Mesenchymal stem cell (in vitro differentiated cells and primary cell): ENCODE data around the gene MYEF2.
A peak's percentile ranks its signal among the peaks of the same experiment; 100 is the strongest.

Source experiments
- DNase-seq: peaks from one replicate; pipeline ENCODE4 v3.0.0-alpha.2; 2013
- H2AFZ ChIP-seq: one replicate; pipeline ENCODE4 v1.6.1; 2013; ENCODE audit warnings: low read depth, mild to moderate bottlenecking, control low read depth, inconsistent platforms, low read length, moderate library complexity
- H2AK5ac ChIP-seq: 2 replicates; pipeline ENCODE4 v1.6.1; 2013; ENCODE audit warnings: low read length, moderate library complexity, mild to moderate bottlenecking, inconsistent platforms; ENCODE audit not compliant: severe bottlenecking
- H2BK120ac ChIP-seq: one replicate; pipeline ENCODE4 v1.6.1; 2013; ENCODE audit warnings: low read depth, mild to moderate bottlenecking, inconsistent platforms, low read length, moderate library complexity
- H2BK12ac ChIP-seq, 2 experiments: one replicate each; pipeline ENCODE4 v1.6.1; 2013; ENCODE audit warnings: inconsistent platforms in 2 of 2, low read length in 2 of 2, mild to moderate bottlenecking in 2 of 2, moderate library complexity in 2 of 2, control low read depth in 1 of 2
- H2BK15ac ChIP-seq: one replicate; pipeline ENCODE4 v1.6.1; 2013; ENCODE audit warnings: mild to moderate bottlenecking, low read depth, inconsistent platforms; ENCODE audit not compliant: poor library complexity, severe bottlenecking
- H2BK5ac ChIP-seq: 2 replicates; pipeline ENCODE4 v1.6.1; 2013; ENCODE audit warnings: low read depth, mild to moderate bottlenecking, low read length, control low read depth, inconsistent platforms; ENCODE audit not compliant: poor library complexity, severe bottlenecking
- H3K14ac ChIP-seq, 2 experiments: one replicate each; pipeline ENCODE4 v1.6.1; 2013; ENCODE audit warnings: inconsistent platforms in 2 of 2, low read length in 2 of 2, control low read depth in 1 of 2, mild to moderate bottlenecking in 1 of 2, moderate library complexity in 1 of 2
- H3K18ac ChIP-seq, 2 experiments: one replicate each; pipeline ENCODE4 v1.6.1; 2013; ENCODE audit warnings: inconsistent platforms in 2 of 2, low read length in 2 of 2, control low read depth in 1 of 2, low read depth in 1 of 2, mild to moderate bottlenecking in 1 of 2
- H3K23ac ChIP-seq, 2 experiments: one replicate each; pipeline ENCODE4 v1.6.1; 2013; ENCODE audit warnings: inconsistent platforms in 2 of 2, low read length in 2 of 2, mild to moderate bottlenecking in 2 of 2, moderate library complexity in 2 of 2, control low read depth in 1 of 2
- H3K27ac ChIP-seq: 2 replicates; pipeline ENCODE4 v1.5.1; 2013; ENCODE audit warnings: mild to moderate bottlenecking, moderate library complexity, low read length, control low read depth, inconsistent platforms; ENCODE audit not compliant: poor library complexity, severe bottlenecking
- H3K27me3 ChIP-seq, 2 experiments: 2 replicates each; pipeline versions ENCODE4 v1.6.1 to v1.7.0; 2013; ENCODE audit warnings: low read length in 2 of 2, mild to moderate bottlenecking in 2 of 2, moderate library complexity in 2 of 2, control low read depth in 1 of 2, inconsistent platforms in 1 of 2; ENCODE audit not compliant: control insufficient read depth in 1 of 2, insufficient read depth in 1 of 2
- H3K36me3 ChIP-seq, 2 experiments: 2 replicates each; pipeline versions ENCODE4 v1.6.1 to v1.7.0; 2013; ENCODE audit warnings: low read length in 2 of 2, control low read depth in 1 of 2, inconsistent platforms in 1 of 2, low read depth in 1 of 2, mild to moderate bottlenecking in 1 of 2; ENCODE audit not compliant: insufficient read depth in 2 of 2, control insufficient read depth in 1 of 2
- H3K4ac ChIP-seq, 2 experiments: one replicate each; pipeline ENCODE4 v1.6.1; 2013; ENCODE audit warnings: inconsistent platforms in 2 of 2, low read length in 2 of 2, mild to moderate bottlenecking in 2 of 2, moderate library complexity in 2 of 2, control low read depth in 1 of 2, low read depth in 1 of 2
- H3K4me1 ChIP-seq: 2 replicates; pipeline ENCODE4 v1.6.1; 2013; ENCODE audit warnings: low read depth, low read length, control low read depth; ENCODE audit not compliant: control insufficient read depth, insufficient read depth
- H3K4me2 ChIP-seq: 2 replicates; pipeline ENCODE4 v1.6.1; 2013; ENCODE audit warnings: low read length, mild to moderate bottlenecking, inconsistent platforms; ENCODE audit not compliant: poor library complexity, severe bottlenecking
- H3K4me3 ChIP-seq, 2 experiments: 2 replicates each; pipeline versions ENCODE4 v1.5.1 to v1.7.0; 2013; ENCODE audit warnings: low read length in 2 of 2, mild to moderate bottlenecking in 2 of 2, control low read depth in 1 of 2, low read depth in 1 of 2; ENCODE audit not compliant: insufficient read depth in 1 of 2
- H3K79me1 ChIP-seq: replicated peaks from 2 replicates; pipeline ENCODE4 v1.6.1; 2013; ENCODE audit warnings: mild to moderate bottlenecking, control low read depth, low read length, inconsistent platforms; ENCODE audit not compliant: poor library complexity, severe bottlenecking
- H3K9ac ChIP-seq: 2 replicates; pipeline ENCODE4 v1.7.0; 2013; ENCODE audit warnings: mild to moderate bottlenecking, low read length, moderate library complexity
- H3K9me3 ChIP-seq: 2 replicates; pipeline ENCODE4 v1.7.0; 2013; ENCODE audit warnings: mild to moderate bottlenecking, low read length; ENCODE audit not compliant: control insufficient read depth
- H4K8ac ChIP-seq: one replicate; pipeline ENCODE4 v1.6.1; 2013; ENCODE audit warnings: inconsistent platforms, mild to moderate bottlenecking, low read length, moderate library complexity
- H4K91ac ChIP-seq: one replicate; pipeline ENCODE4 v1.6.1; 2013; ENCODE audit warnings: mild to moderate bottlenecking, low read length, inconsistent platforms
- WGBS: methylation state at CpG from one replicate; pipeline ENCODE4 v1.1.7; 2013; ENCODE audit warnings: mixed read lengths; 5-methylcytosine and 5-hydroxymethylcytosine counted together

Gene MYEF2

GRCh38 chr15:48089702-48090101, 88.4 kb downstream of the MYEF2 start:
- no peaks in the 10 kb centered on the region for H3K9me3 ChIP-seq
- no peak overlapping the region for H3K4me2 ChIP-seq
- H2AFZ ChIP-seq = no peak overlapping the region
- peaks cover 0 to 49% of the 10 kb centered on the region in 2 experiments for H3K27me3 ChIP-seq
- 85% methylated on average over 6 of the region's 6 CpGs for WGBS
- no peak overlapping the region for H3K23ac ChIP-seq
- no peak overlapping the region for H3K4me3 ChIP-seq
- H3K79me1 ChIP-seq = no peaks in the 10 kb centered on the region
- H3K36me3 ChIP-seq = no peaks in the 10 kb centered on the region
- H3K4me1 ChIP-seq = peaks cover 1% of the 10 kb centered on the region
- no peak for DNase-seq
- H3K18ac ChIP-seq = peak overlapping the region in 1 of 2 experiments; percentile 11
- no peak overlapping the region for H3K27ac ChIP-seq
- no peak overlapping the region for H4K91ac ChIP-seq
- no peak overlapping the region for H3K4ac ChIP-seq
- no peak overlapping the region for H3K14ac ChIP-seq
- H2BK5ac ChIP-seq = no peak overlapping the region
- H2BK120ac ChIP-seq = no peak overlapping the region
- no peak overlapping the region for H3K9ac ChIP-seq
- H2BK15ac ChIP-seq = no peak overlapping the region
- H4K8ac ChIP-seq = no peak overlapping the region
- no peak overlapping the region for H2BK12ac ChIP-seq
- no peak overlapping the region for H2AK5ac ChIP-seq

GRCh38 chr15:48087844-48088243, 90.3 kb downstream of the MYEF2 start:
- Histone ChIP-seq H3K27me3 (peaks cover 0 to 55% of the 10 kb centered on the region in 2 experiments), H3K14ac (peak overlapping the region in 1 of 2 experiments; percentile 22), H3K4ac (no peak overlapping the region), H3K18ac (peak overlapping the region in 1 of 2 experiments; percentile 15), H2BK120ac (no peak overlapping the region), H3K9me3 (no peaks in the 10 kb centered on the region), H3K9ac (no peak overlapping the region), H3K4me2 (no peak overlapping the region), H2AFZ (no peak overlapping the region), H3K79me1 (no peaks in the 10 kb centered on the region), H3K36me3 (no peaks in the 10 kb centered on the region), H3K4me3 (no peak overlapping the region), H4K8ac (no peak overlapping the region), H3K27ac (no peak overlapping the region), H2BK5ac (no peak overlapping the region), H2BK15ac (no peak overlapping the region), H3K23ac (no peak overlapping the region), H2BK12ac (peak overlapping the region in 1 of 2 experiments; percentile 82), H4K91ac (no peak overlapping the region), H2AK5ac (peak overlapping the region; percentile 26), H3K4me1 (peaks cover 1% of the 10 kb centered on the region)
- DNase-seq = no peak
- 99% methylated on average over 3 of the region's 3 CpGs for WGBS

GRCh38 chr15:48086576-48086975, 91.5 kb downstream of the MYEF2 start:
- no peaks in the 10 kb centered on the region for H3K36me3 ChIP-seq

GRCh38 chr15:48086133-48086532, 92.0 kb downstream of the MYEF2 start:
- H3K36me3 ChIP-seq = no peaks in the 10 kb centered on the region
- no peaks in the 10 kb centered on the region for H3K9me3 ChIP-seq
- no peak overlapping the region for H4K91ac ChIP-seq
- no peak overlapping the region for H3K27ac ChIP-seq
- H3K18ac ChIP-seq = no peak overlapping the region
- no peak overlapping the region for H3K4ac ChIP-seq
- H2BK15ac ChIP-seq = no peak overlapping the region
- no peak overlapping the region for H4K8ac ChIP-seq
- 86% methylated on average over 5 of the region's 5 CpGs for WGBS
- peaks cover 0 to 57% of the 10 kb centered on the region in 2 experiments for H3K27me3 ChIP-seq
- H3K4me3 ChIP-seq = no peak overlapping the region
- no peak overlapping the region for H2AK5ac ChIP-seq
- no peak overlapping the region for H2AFZ ChIP-seq
- no peak overlapping the region for H3K4me2 ChIP-seq
- H3K79me1 ChIP-seq = no peaks in the 10 kb centered on the region
- no peak overlapping the region for H3K9ac ChIP-seq
- no peak overlapping the region for H2BK5ac ChIP-seq
- H2BK12ac ChIP-seq = no peak overlapping the region
- no peak overlapping the region for H3K14ac ChIP-seq
- H2BK120ac ChIP-seq = no peak overlapping the region
- peaks cover 1% of the 10 kb centered on the region for H3K4me1 ChIP-seq
- no peak for DNase-seq
- no peak overlapping the region for H3K23ac ChIP-seq

More at GRCh38 chr15:48086576-48086975, 91.5 kb downstream of the MYEF2 start:
- Histone ChIP-seq H3K18ac (no peak overlapping the region), H3K4me2 (no peak overlapping the region), H2BK15ac (no peak overlapping the region), H3K9me3 (no peaks in the 10 kb centered on the region), H4K8ac (no peak overlapping the region), H2BK5ac (no peak overlapping the region), H3K23ac (no peak overlapping the region), H3K4me1 (peaks cover 1% of the 10 kb centered on the region), H2BK12ac (no peak overlapping the region), H2AFZ (no peak overlapping the region), H2AK5ac (no peak overlapping the region), H3K14ac (no peak overlapping the region), H3K4me3 (no peak overlapping the region), H2BK120ac (no peak overlapping the region), H3K9ac (no peak overlapping the region), H4K91ac (no peak overlapping the region), H3K27me3 (peaks cover 0 to 61% of the 10 kb centered on the region in 2 experiments), H3K4ac (no peak overlapping the region), H3K79me1 (no peaks in the 10 kb centered on the region), H3K27ac (no peak overlapping the region)
- DNase-seq = no peak
- 79% methylated on average over 4 of the region's 5 CpGs for WGBS
